H1 (cell line): Measurements from ENCODE around the gene NUP58. TPM values are rescaled to one million over a fixed set of nuclear protein-coding genes. Genes with fewer than 3 reads are reported as not detected.

ENCODE experiments used
- EZH2 ChIP-seq: fragments of 200-600 bp; sonication (generic); IDR thresholded peaks from 2 replicates; pipeline ENCODE4 v1.7.1; 2012; ENCODE audit warnings: low read depth, mild to moderate bottlenecking, moderate library complexity, low read length, inconsistent platforms; ENCODE audit not compliant: severe bottlenecking
- polyA plus RNA-seq, 7 experiments: library from polyadenylated mRNA; depleted of rRNA in 3 of 7; stranded (reverse) in 5 of 7; unstranded in 2 of 7; fragments of >200 nt in 5 of 7; fragments of 200-250 nt in 2 of 7; gene quantifications; 1 replicate in 5 of 7; 2 replicates in 1 of 7; 4 replicates in 1 of 7; pipeline versions ENCODE4 v1.2.1 to v1.2.3, GENCODE V29; 2011 to 2013; ENCODE audit warnings: missing spikeins in 2 of 7, mixed read lengths in 2 of 7
- total RNA-seq: library from RNA; stranded (reverse); fragmentation: NEBNext Ultra II Directional; extraction: Animal tissue kit (Norgen Biotek cat#: 25700); gene quantifications from 2 replicates; pipeline ENCODE4 v1.2.1, GENCODE V29; 2021

Gene NUP58
- total and polyA plus RNA-seq, 2 of the 8 experiments (the other 6 are each of a cell fraction or from before 2014, with no cell fraction given), result 35.0 to 53.8 TPM

DNA sequence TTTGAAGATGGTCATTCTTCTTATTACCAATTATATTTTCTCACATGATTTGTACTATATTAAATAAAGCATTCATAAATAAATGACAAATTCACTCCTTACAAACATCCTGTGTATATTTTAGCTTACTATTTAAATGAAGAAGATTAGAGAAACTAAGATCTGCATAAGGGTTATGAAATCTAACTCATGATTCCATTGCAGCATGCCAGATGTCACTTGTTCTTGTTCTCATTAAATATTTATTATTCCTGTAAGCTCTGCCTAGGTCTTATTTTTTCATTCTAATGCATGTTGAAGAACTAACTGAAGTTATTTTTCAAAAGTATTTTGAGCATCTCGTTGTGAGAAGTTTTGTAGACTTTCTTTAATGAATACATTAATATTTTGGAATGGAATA is 18.3 kb downstream of the NUP58 start (continued):
- no peak for TF ChIP-seq EZH2
